Neural progenitor cell (in vitro differentiated cells): ENCODE measurements around the gene SIRPA.

Experiments
- EZH2 ChIP-seq: fragments of 200-600 bp; sonication (generic); IDR thresholded peaks from 2 replicates; pipeline ENCODE4 v1.6.1; 2017; ENCODE audit warnings: antibody characterized with exemption, mild to moderate bottlenecking, moderate library complexity
- TF ChIP-seq, protein P1 (sequence below): fragments of 200-600 bp; sonication (generic); IDR thresholded peaks from 2 replicates; pipeline ENCODE4 v1.5.1; 2017; ENCODE audit warnings: antibody characterized with exemption, mild to moderate bottlenecking

DNA sequence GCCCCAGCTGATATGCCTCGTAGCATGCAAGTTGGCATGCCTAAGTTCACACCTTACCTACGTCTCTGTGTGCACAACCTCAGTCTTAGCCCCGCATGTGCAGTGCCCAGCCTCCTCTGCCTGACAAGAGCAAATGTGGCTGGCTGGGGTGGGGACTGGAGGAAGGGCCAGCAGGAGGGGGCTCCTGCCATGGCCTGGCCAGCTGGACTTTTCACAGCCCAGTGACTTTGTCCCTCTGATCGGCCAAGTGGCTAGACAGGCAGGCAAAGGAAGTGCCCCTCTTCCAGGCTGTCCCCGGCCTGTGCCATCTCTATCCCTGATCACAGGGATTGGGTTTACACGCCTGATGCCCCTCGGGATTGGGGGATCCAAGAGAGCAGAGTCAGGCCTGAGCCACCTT lies 49.5 kb upstream of the SIRPA start:
- TF ChIP-seq, protein P1, sequence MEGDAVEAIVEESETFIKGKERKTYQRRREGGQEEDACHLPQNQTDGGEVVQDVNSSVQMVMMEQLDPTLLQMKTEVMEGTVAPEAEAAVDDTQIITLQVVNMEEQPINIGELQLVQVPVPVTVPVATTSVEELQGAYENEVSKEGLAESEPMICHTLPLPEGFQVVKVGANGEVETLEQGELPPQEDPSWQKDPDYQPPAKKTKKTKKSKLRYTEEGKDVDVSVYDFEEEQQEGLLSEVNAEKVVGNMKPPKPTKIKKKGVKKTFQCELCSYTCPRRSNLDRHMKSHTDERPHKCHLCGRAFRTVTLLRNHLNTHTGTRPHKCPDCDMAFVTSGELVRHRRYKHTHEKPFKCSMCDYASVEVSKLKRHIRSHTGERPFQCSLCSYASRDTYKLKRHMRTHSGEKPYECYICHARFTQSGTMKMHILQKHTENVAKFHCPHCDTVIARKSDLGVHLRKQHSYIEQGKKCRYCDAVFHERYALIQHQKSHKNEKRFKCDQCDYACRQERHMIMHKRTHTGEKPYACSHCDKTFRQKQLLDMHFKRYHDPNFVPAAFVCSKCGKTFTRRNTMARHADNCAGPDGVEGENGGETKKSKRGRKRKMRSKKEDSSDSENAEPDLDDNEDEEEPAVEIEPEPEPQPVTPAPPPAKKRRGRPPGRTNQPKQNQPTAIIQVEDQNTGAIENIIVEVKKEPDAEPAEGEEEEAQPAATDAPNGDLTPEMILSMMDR = no peak
- no peak for TF ChIP-seq EZH2
